Measurements from ENCODE around the gene DPEP2NB.
A peak's percentile ranks its signal among the peaks of the same experiment; 100 is the strongest.
"Not testable (repeated sequence)": the region's sequence is repeated elsewhere in the genome, so short reads cannot be mapped to it uniquely, and the experiment has no call there.

Gene DPEP2NB

GRCh38 chr16:67975321-67976105 lies 40.2 kb downstream of the DPEP2NB start:
- H3K4me3 ChIP-seq (replicated peaks; ENCODE audit: low read depth, low read length), result no peak overlapping the region
- no peak for DNase-seq (ENCODE audit: extremely low read depth, low read depth)
- TF ChIP-seq CTCF (IDR thresholded peaks at IDR 0.05; ENCODE audit: low read depth, low read length, missing control alignments), result no peak

GRCh38 chr16:67972285-67972684 lies 43.4 kb downstream of the DPEP2NB start:
- H3K4me3 ChIP-seq (replicated peaks; ENCODE audit: low read depth, low read length); DNase-seq (ENCODE audit: extremely low read depth, low read depth): not testable (repeated sequence)

GRCh38 chr16:67971111-67971510 lies 44.6 kb downstream of the DPEP2NB start:
- no peak overlapping the region for H3K4me3 ChIP-seq (replicated peaks; ENCODE audit: low read depth, low read length)
- no peak for TF ChIP-seq CTCF (IDR thresholded peaks at IDR 0.05; ENCODE audit: low read depth, low read length, missing control alignments)
- no peak for DNase-seq (ENCODE audit: extremely low read depth, low read depth)

GRCh38 chr16:67969254-67970039 lies 46.3 kb downstream of the DPEP2NB start:
- H3K4me3 ChIP-seq (replicated peaks; ENCODE audit: low read depth, low read length), result peak overlapping the region; percentile 94
- no peak for TF ChIP-seq CTCF (IDR thresholded peaks at IDR 0.05; ENCODE audit: low read depth, low read length, missing control alignments)
- DNase-seq (ENCODE audit: extremely low read depth, low read depth), result no peak

- DNase-seq (ENCODE audit: extremely low read depth, low read depth), result no peak
- H3K4me3 ChIP-seq (replicated peaks; ENCODE audit: low read depth, low read length), result peak within 1 kb of the TSS; percentile 94
Measured at GRCh38 chr16:67968400-67969253, 47.1 kb downstream of the DPEP2NB start, which contains the start of gene SLC12A4. Gene SLC12A4, minus strand, starts transcription at chr16:67968637. Its CDS starts 84 bp downstream, at chr16:67968553.

GRCh38 chr16:67967958-67968399 lies 47.7 kb downstream of the DPEP2NB start:
- TF ChIP-seq CTCF (IDR thresholded peaks at IDR 0.05; ENCODE audit: low read depth, low read length, missing control alignments), result no peak
- no peak for DNase-seq (ENCODE audit: extremely low read depth, low read depth)
- H3K4me3 ChIP-seq (replicated peaks; ENCODE audit: low read depth, low read length), result peak overlapping the region; percentile 94

More at GRCh38 chr16:67968400-67969253, 47.1 kb downstream of the DPEP2NB start, which contains the start of gene SLC12A4:
- TF ChIP-seq CTCF (IDR thresholded peaks at IDR 0.05; ENCODE audit: low read depth, low read length, missing control alignments), result no peak

Measured in HFF-Myc (cell line).